Epithelial cell of prostate (primary cell): ENCODE measurements around the gene YIF1B.
A peak's percentile ranks its signal among the peaks of the same experiment; 100 is the strongest.
"Not testable (repeated sequence)": the region's sequence is repeated elsewhere in the genome, so short reads cannot be mapped to it uniquely, and the experiment has no call there.

ENCODE experiments used
- DNase-seq: peaks from one replicate; pipeline ENCODE4 v3.0.0-alpha.2; 2011; ENCODE audit warnings: low read depth, low spot score
- H3K27ac ChIP-seq: fragments of 450-650 bp; 2 replicates; pipeline ENCODE4 v1.5.1; 2017; ENCODE audit warnings: mild to moderate bottlenecking

YIF1B gene

DNA sequence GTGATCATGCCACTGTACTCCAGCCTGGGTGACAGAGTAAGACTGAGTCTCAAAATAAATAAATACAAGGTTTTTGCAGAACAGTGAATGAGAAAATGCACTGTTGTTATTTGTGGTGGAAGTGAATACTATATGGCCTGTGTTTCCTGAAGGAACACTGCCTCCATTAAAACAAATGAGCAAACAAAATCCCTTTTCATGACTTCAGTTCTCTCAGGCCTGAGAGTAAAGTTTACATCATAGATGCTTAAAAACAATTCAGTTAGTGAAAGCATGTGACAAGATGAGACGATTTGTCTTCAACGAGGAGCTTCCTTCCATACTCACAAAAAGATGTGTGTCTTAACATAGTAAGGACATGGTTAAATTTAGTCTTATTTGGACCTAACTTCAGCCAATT, 37.0 kb downstream of the YIF1B start:
- H3K27ac ChIP-seq: peak overlapping the region; percentile 47
- DNase-seq: no peak

DNA sequence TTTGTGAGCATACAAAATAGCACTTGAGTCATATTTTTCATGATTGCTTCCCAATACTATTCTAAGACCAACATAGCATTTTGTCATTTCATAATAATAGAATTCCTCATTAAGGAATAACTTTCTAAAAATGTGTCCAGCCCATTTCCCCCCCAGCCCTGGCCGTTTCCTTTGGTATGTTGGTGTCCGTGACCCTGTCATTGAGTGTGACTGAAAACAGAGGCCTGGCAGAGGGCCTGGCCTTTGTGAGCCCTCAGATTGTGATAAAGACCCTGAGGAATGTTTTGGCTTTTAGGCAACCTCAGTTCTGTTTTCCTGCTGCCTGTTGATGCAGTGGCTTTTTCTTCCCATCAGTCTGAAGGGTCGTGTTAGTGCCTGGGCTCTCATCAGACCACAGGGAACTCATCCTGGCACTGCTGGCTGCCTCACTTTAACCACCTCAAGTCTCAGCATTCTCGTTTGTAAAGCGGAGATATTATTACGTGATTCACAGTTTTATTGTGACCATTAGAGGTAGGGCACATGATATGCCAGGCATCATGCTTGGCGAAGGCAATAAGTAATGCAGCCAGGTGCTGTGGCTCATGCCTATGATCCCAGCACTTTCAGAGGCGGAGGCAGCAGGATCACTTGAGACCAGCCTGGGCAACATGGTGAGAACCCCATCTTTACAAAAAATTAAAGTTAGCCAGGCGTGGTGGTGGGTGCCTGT, 37.6 kb downstream of the YIF1B start:
- DNase-seq: no peak
- H3K27ac ChIP-seq: peak overlapping the region; percentile 47

DNA sequence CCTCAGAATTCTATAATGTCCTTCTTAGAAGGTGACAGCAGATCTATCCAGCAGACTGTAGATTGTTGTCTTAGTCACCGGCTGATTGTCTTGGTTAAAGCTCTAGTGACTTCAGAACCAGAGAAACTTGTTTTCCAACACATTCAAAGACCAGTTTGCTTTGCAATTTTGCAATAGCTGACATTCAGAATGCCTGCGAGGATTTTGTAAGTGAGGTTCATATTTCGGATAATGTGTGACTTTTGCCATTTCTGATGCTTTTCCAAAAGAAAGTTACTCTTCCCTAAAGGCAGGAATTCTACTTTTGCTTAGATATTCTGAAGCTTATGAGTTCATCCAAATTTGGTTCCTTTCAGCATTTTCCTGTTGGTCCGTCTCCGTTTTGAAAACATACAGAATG, 38.2 kb downstream of the YIF1B start:
- peak; percentile 41 for DNase-seq
- H3K27ac ChIP-seq: peak overlapping the region; percentile 47

DNA sequence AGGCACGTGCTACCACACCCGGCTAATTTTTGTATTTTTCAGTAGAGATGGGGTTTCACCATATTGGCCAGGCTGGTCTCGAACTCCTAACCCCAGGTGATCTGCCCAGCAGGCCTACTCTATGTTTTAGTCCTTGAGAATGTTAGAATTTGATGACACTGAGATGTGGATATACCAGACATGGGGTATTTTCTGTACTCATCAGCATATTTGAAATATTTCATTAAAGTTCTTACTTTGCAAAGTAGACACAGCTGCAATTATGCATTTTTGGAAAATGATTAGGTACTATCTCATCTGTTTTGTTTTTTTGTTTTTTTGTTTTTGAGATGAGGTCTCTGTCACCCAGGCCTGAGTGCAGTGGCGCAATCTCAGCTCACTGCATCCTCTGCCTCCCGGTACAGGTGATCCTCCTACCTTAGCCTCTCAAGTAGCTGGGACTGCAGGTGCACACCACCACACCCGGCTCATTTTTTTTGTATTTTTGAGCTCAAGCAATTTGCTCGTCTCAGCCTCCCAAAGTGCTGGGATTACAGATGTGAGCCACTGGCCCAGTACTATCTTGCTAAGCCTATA, 38.7 kb downstream of the YIF1B start:
- no peak for DNase-seq
- H3K27ac ChIP-seq: peak overlapping the region; percentile 47

DNA sequence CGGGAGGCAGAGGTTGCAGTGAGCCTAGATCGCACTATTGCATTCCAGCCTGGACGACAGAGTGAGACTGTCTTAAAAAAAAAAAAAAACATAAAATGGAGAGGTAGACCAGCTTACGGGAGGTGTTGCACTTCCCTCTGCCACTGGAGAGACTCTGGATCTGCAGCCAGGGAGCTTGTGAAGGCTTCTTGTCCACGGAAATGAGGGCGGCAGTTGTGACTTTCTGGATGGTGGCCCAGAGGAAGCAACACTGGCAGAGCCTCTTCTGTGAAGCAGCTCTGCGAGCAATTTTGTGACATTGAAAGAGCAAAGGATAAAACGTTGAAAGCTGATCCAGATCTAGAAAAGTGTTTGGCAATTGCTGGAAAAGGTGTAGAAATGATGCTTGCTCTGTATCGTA, 41.0 kb downstream of the YIF1B start:
- no peak for DNase-seq
- H3K27ac ChIP-seq: peak overlapping the region; percentile 2

DNA sequence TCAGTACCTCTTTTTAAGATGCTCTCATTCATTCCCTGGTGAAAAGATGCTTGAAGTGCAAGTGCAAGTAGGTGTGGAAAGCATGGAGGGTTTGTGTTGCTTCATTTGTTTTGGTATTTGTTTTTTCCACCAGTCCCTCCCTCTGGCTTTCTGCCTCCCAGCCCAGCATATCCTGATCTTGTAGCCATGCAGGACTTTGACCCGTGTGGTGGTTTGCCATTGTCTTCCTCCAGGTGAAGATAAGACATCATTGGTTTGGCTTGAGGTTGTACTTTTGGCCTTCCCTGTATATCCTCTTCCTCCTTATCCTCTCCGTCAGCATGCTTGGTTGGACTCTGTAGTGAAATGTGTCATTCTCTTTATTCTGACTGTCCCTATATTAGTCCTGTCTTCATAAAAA, 42.2 kb downstream of the YIF1B start:
- no peak overlapping the region for H3K27ac ChIP-seq
- no peak for DNase-seq

DNA sequence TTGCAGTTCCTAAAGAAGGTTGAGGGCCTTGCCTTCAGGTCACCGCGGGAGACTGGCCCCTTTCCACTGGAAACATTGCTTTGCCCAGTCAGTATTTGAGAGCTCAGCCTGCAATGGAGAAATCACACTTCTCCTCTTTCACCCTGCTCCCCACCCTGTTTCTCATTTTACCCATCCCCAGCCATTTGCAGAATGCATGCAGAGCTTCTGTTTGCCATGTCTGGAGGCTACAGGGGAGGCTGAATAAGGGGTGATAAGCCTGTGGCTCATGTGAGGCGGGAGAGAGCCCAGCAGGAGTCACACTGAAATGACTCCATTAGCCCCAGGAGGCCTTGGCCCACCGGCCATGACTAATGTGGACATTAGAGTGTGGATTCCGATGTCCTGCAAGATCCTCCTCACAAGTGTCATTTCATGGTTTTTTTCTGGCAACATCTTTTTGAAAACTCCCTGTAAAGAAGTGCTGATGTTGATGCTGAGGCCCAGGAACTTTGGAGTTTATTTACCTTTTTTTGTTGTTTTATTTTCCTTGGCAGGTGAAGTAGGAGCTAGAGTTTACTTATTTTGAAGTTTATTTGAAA, 45.1 kb downstream of the YIF1B start:
- no peak for DNase-seq
- no peak overlapping the region for H3K27ac ChIP-seq

DNA sequence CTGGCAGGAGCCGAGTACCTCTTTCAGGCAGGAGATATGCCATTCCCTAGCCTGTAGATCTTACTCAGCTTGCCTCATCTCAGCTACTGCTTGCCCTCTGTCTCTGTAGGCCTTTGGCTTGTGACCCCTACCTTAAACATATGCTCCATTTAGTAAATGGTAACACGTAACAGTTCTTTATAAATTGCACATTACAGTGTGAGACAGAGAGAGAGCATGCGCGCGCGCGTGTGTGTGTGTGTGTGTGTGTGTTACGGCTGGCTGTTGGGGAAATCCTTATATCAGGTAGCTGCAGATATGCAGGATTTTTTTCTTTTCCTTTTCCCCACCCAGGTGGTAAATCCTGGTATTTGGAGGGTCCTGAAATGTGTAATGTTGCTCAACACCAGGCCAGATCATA, 47.2 kb downstream of the YIF1B start:
- H3K27ac ChIP-seq: peak overlapping the region; percentile 97
- no peak for DNase-seq

DNA sequence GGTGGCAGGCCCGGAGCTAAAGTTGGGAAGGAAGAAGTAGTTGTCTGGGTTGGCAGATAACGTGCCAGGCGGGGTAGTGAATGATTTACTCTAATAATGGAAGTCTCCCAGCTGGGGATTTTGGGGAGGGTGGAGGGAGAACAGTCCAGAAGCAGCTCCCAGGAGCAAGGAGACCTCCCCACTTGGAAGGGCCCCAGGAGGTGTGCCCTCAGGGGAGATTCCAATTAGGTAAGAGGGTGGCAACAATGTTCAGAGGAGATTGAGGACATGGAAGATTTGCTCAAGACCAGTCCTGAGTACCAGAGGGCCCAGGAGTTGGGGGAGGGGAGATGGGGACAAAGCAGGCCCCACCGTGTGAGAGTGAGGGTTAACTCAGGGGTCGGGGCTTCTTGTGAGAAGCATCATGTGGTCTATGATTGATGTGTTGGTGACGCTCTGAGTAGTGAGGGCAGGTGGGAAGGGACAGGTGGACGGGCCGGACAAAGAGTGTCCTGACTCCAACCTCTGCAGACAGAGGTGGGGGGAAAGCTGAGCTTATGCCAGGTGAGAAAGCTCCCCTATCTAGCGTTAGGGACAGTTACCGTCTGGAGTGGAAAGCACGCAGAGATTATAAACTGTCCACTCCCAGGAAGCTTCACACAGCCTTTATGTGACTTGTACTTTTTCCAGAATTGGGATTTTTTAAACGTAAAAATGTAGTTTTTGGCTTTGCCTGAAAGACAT, 47.8 kb downstream of the YIF1B start:
- no peak for DNase-seq
- H3K27ac ChIP-seq: peak overlapping the region; percentile 97

DNA sequence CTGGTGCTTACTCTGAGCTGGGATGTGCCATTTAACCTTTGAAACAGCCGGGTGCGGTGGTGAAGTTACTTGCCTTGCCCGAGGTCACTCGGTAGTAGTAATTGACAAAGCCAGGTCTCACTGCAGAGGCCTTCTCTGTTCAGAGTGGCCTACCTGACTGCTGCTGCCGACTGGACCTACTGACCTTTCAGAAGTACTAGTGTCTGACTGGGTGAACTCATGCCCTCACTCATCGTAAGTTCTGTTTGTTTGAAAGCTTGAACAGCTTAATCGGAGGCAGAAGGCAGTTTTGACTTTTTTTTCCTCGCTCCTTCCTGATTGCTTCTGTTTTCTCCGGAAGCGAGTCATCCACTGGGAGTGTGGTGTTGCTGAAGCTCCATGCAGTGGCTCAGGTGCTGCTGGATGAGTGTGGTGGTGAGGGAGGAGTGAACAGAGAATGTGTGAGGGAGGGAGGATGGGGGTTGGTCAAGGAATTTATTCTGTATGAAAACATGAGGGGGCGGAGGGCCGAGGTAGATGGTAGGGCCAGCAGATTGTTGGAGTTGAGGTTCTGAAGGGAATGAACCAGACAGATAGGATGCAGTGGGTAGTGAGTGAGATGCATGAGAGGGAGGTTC, 48.7 kb downstream of the YIF1B start:
- peak; percentile 39 for DNase-seq
- peak overlapping the region; percentile 97 for H3K27ac ChIP-seq

DNA sequence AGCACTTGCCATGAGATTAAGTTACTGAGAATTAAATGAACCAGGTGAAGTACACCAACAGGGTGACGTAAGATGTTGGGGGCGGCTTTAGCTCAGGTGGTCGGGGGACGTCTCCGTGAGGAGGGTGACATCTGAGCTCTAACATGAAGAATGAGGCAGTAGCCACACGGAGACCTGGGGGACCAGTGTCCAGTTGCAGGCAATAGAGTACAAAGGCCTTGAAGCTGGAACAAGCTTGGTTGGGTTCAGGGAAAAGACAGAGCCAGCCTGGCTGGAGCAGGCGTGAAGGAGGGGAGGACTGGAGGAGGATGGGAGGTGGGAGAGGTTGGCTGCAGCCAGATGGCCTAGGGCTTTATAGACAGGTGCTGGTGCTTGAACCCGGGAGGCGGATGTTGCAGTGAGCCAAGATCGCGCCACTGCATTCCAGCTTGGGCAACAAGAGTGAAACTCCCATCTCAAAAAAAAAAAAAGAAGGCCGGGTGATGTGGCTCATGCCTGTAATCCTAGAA, 49.8 kb downstream of the YIF1B start:
- no peak for DNase-seq
- H3K27ac ChIP-seq: peak overlapping the region; percentile 97

DNA sequence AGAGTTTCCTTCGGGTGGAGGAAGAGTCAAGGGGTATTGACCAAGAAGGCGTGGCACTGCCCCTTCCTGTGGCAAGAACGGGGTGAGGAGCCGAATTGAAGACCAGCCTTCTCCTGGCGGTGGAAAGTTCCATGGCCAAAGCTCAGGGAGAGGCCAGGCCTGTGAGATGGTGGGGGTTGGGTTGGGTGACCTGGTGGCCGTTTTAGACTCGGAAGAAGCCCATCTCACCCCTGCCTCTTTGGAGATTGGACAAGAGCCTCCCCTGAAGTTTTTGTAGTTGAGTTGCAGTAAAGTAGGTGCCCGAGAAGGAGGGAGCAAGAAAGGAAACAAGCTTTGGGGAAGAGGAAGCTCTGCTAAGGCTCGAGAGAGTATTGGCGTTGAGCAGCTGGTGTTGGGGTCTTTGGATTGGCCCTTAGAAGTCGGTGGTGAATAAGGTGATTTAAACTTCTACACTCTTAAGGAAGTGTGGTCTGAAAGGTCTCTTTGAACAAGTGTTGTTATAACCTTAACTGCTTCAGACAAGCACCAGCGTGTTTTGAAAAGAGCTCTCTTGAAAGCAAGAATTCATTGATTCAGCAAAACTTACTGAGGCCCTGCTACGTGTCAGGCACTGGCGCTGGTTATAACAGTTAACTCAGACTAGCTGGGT, 50.4 kb downstream of the YIF1B start:
- DNase-seq: no peak
- H3K27ac ChIP-seq: peak overlapping the region; percentile 97

DNA sequence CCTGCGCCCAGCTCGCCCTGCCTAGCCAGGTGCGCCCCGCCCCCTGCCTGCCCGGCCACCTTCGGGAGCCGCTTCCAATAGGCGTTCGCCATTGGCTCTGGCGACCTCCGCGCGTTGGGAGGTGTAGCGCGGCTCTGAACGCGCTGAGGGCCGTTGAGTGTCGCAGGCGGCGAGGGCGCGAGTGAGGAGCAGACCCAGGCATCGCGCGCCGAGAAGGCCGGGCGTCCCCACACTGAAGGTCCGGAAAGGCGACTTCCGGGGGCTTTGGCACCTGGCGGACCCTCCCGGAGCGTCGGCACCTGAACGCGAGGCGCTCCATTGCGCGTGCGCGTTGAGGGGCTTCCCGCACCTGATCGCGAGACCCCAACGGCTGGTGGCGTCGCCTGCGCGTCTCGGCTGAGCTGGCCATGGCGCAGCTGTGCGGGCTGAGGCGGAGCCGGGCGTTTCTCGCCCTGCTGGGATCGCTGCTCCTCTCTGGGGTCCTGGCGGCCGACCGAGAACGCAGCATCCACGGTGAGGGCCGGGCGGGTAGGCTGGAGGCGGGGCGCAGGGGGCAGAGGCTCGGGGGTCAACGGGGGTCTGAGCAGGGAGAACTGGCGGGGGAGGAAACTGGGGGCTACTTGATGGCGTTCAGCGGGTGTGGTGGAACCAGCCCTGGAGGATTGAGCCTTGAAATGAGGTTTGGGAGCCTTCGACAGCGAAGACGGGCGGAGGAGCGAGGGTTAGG, 51.1 kb downstream of the YIF1B start, which contains the start of gene SPINT2:
Gene SPINT2 (plus strand): TSS at position 88 of the 727 bp plus-strand sequence. CDS start 320 bp downstream, at position 408.
- H3K27ac ChIP-seq: peak within 1 kb of the TSS; percentile 97

DNA sequence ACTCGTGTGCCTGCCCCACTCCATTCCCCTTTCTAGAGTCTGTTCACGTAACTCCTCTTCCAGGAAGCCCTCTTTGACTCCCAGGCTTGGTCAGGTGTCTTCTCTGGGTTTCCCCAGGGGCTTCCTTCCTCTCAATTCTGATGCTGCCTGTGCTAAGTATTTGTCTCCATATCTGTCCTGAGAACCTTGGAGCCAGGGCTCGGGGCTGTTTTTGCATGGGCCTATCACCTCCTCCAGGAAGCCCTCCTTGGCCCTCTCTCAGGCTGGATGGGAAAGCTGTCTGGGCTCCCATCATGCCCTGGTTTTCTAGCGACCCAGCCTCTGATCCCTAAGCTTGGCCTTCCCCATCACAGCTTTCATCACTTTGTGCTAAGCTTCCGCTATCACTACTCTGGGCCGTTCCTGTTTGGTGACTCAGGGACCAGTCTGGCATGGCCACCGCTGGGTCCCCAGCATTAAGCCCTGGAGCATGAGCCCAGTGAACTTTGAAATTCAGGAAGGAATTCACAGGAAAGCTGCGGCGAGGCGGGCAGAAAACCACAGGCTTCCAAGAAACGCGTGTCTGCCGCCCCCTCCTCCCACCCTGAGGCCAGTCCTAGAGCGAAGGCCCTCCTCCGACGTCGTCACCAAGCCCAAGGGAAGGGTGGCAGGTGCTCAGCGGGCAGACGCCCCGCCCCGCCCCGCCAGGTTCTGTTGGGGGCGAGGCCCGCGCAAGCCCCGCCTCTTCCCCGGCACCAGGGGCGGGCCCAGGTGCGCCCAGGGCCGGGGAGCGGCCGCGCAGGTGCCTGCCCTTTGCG, 51.9 kb downstream of the YIF1B start:
- DNase-seq: peak; percentile 67
- H3K27ac ChIP-seq: peak overlapping the region; percentile 97

More for the DNA sequence above, 51.1 kb downstream of the YIF1B start, which contains the start of gene SPINT2:
- DNase-seq: no peak

DNA sequence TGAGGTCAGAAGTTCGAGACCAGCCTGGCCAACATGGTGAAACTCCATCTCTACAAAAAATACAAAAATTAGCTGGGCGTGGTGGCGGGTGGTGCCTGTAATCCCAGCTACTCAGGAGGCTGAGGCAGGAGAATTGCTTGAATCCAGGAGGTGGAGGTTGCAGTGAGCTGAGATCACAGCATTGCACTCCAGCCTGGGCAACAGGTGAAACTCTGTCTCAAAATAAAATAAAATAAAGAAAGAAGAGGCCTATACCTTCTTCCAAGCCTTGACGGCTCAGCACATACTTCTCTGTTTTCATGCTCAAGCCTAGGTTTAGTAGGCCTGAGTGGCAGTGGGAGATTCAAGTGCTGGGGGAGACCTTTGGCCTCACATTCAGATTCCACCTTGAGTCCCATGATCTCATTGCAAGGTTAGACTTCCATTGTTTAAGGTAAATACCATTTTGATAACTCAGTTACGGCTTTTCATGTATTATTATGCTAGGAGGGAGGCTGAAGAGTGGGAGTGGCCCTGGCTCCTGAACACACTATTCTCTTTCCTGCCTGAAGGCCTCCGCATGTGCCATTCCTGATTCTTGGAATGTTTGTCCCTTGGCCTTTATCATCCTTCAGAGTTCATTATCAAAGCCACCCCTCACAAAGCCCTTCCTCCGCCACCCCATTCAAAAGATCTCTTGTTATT, 53.0 kb downstream of the YIF1B start:
- no peak for DNase-seq
- peak overlapping the region; percentile 97 for H3K27ac ChIP-seq

DNA sequence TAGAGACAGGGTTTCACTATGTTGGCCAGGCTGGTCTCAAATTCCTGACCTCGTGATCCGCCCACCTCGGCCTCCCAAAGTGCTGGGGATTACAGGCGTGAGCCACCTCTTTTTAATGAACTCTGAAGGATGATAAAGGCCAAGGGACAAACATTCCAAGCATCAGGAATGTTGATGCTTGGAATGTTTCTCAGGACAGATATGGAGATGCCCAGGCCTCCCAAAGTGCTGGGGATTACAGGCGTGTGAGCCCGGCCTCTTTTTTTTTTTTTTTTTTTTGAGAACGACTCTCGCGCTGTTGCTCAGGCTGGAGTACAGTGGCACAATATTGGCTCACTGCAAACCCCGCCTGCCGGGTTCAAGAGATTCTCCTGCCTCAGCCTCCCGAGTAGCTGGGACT, 53.8 kb downstream of the YIF1B start:
- DNase-seq, H3K27ac ChIP-seq: not testable (repeated sequence)

DNA sequence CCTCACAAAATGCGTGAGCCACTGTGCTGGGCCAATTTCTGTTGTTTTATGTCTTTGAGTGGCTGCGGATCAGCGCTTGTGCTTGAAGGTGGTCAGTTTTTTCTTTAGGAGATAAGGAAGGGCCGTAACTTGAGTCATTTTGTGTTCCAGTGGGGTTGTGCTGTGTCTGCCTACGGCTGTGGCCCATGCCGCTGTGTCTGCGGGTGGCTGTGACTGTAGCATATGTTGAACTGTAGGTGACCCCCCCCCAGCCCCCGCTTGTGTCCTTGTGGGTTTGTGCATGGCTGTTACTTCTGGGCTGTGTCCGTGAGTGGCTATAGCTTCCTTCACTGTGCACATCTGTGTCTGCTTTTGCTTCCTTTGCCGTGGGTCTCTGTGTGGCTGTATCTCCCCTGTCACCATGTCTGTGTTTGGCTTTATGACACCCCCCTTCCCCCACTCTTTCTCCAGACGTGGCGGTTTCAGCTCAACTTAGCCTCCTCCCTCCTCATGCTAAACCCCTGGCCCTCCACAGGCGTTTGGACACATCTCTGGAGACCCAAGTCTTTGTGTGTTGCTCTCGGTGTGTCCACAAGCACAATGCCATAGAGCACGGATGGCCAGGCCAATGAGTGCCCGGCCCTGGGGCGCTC, 60.2 kb downstream of the YIF1B start:
- no peak for DNase-seq

More for the DNA sequence above, 60.2 kb downstream of the YIF1B start:
- H3K27ac ChIP-seq: no peak overlapping the region
